Thymus (tissue), 11 donors: Measurements from ENCODE around the gene CEP72. TPM values are rescaled to one million over a fixed set of nuclear protein-coding genes. Genes with fewer than 3 reads are reported as not detected.

Source experiments
- DNase-seq, 9 donors: peaks; one replicate each; pipeline ENCODE4 v3.0.0-alpha.2; 2013; ENCODE audit warnings: low spot score in 9 of 9, low read depth in 6 of 9, missing footprints in 1 of 9
- H3K27ac ChIP-seq, 2 donors: one replicate each; pipeline ENCODE4 v1.5.1; 2013; ENCODE audit warnings: control low read depth in 1 of 2, low read depth in 1 of 2, low read length in 1 of 2, mild to moderate bottlenecking in 1 of 2, moderate library complexity in 1 of 2
- H3K27me3 ChIP-seq, 2 donors: one replicate each; pipeline ENCODE4 v1.5.1; 2013; ENCODE audit warnings: low read length in 1 of 2; ENCODE audit not compliant: control insufficient read depth in 2 of 2, insufficient read depth in 1 of 2
- H3K36me3 ChIP-seq, 2 donors: one replicate each; pipeline ENCODE4 v1.5.1; 2013; ENCODE audit warnings: low read length in 1 of 2, mild to moderate bottlenecking in 1 of 2, moderate library complexity in 1 of 2; ENCODE audit not compliant: control insufficient read depth in 2 of 2, insufficient read depth in 2 of 2
- H3K4me1 ChIP-seq, 2 donors: one replicate each; pipeline ENCODE4 v1.5.1; 2013; ENCODE audit warnings: low read length in 2 of 2; ENCODE audit not compliant: control insufficient read depth in 2 of 2, insufficient read depth in 2 of 2
- H3K4me3 ChIP-seq, 2 donors: one replicate each; pipeline ENCODE4 v1.5.1; 2013; ENCODE audit warnings: low read length in 2 of 2, control low read depth in 1 of 2, mild to moderate bottlenecking in 1 of 2
- H3K9me3 ChIP-seq, 2 donors: one replicate each; pipeline ENCODE4 v1.5.1; 2013; ENCODE audit warnings: low read length in 1 of 2, mild to moderate bottlenecking in 1 of 2; ENCODE audit not compliant: control insufficient read depth in 2 of 2, insufficient read depth in 1 of 2
- WGBS: extraction: QIAGEN DNeasy Blood & Tissue Kit; methylation state at CpG from one replicate; pipeline ENCODE4 v1.1.7; 2013; 5-methylcytosine and 5-hydroxymethylcytosine counted together
- polyA plus RNA-seq: library from polyadenylated mRNA; stranded (reverse); fragments of 200-250 nt; gene quantifications from one replicate; pipeline ENCODE4 v1.2.3, GENCODE V29; 2013
- total RNA-seq: library from RNA; stranded (reverse); fragments of 120-200 nt; gene quantifications from one replicate; pipeline ENCODE4 v1.2.4, GENCODE V29; 2013
- donor health status: healthy.

The CEP72 gene
- total and polyA plus RNA-seq, 2 donors, result 5.0 to 6.0 TPM

GRCh38 chr5:651296-652022 is 39.3 kb downstream of the CEP72 start:
- Histone ChIP-seq H3K9me3 (peaks cover 2 to 11% of the 10 kb centered on the region in 2 donors), H3K36me3 (peaks cover 14 to 37% of the 10 kb centered on the region in 2 donors), H3K27me3 (no peaks in the 10 kb centered on the region), H3K27ac (no peak overlapping the region), H3K4me1 (no peaks in the 10 kb centered on the region), H3K4me3 (no peak overlapping the region)
- WGBS, result over 99% methylated on average over 16 of the region's 16 CpGs
- no peak for DNase-seq

GRCh38 chr5:652023-652515 is 39.9 kb downstream of the CEP72 start:
- Histone ChIP-seq H3K36me3 (peaks cover 15 to 32% of the 10 kb centered on the region in 2 donors), H3K27ac (no peak overlapping the region), H3K9me3 (peaks cover 2 to 11% of the 10 kb centered on the region in 2 donors), H3K27me3 (no peaks in the 10 kb centered on the region), H3K4me3 (no peak overlapping the region), H3K4me1 (no peaks in the 10 kb centered on the region)
- no peak for DNase-seq
- WGBS, result 97% methylated on average over 8 of the region's 8 CpGs

DNA sequence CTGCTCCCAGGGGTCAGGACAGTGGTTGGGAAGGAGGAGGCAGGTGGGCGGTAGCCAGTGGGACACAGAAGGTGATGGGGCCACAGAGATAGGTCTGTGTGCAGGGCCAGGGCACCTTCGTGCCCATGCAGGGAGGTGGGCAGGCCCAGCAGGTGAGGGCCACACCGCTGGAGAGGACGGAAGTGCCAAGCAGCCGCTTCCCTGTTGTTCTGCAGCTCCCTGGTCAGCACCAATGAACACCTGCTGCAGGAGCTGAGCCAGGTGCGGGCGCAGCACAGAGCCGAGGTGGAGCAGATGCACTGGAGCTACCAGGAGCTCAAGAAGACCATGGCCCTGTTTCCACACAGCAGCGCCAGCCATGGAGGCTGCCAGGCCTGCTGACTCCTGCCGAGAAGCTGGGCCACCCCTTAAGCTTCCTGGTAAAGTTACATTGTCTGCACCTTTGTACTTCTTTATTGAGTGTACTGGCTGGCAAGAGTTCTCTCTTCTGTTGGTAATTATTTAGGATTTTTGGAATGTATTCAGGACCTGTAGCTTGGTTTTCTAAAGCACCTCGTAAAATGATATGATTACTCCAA is 40.7 kb downstream of the CEP72 start:
- Histone ChIP-seq H3K4me1 (no peaks in the 10 kb centered on the region), H3K36me3 (peaks cover 17 to 33% of the 10 kb centered on the region in 2 donors), H3K27ac (no peak overlapping the region), H3K4me3 (no peak overlapping the region), H3K27me3 (no peaks in the 10 kb centered on the region), H3K9me3 (peaks cover under 1 to 7% of the 10 kb centered on the region in 2 donors)
- DNase-seq, result no peak
- WGBS, result 97% methylated on average over 11 of the region's 11 CpGs

GRCh38 chr5:654071-654778 is 42.1 kb downstream of the CEP72 start:
- Histone ChIP-seq H3K4me1 (no peaks in the 10 kb centered on the region), H3K4me3 (no peak overlapping the region), H3K9me3 (peaks cover 0 to 5% of the 10 kb centered on the region in 2 donors), H3K27ac (no peak overlapping the region), H3K27me3 (no peaks in the 10 kb centered on the region), H3K36me3 (peaks cover 18 to 32% of the 10 kb centered on the region in 2 donors)
- 99% methylated on average over 17 of the region's 17 CpGs for WGBS
- DNase-seq, result no peak

- Histone ChIP-seq H3K27me3 (no peaks in the 10 kb centered on the region), H3K4me3 (no peak overlapping the region), H3K9me3 (peaks cover 0 to 6% of the 10 kb centered on the region in 2 donors), H3K36me3 (peaks cover 25 to 40% of the 10 kb centered on the region in 2 donors), H3K27ac (no peak overlapping the region), H3K4me1 (no peaks in the 10 kb centered on the region)
- no peak for DNase-seq
- 94% methylated on average over 13 of the region's 13 CpGs for WGBS
These were observed 43.3 kb downstream of the CEP72 start for GRCh38 chr5:655406-655805.

GRCh38 chr5:657570-657969 is 45.4 kb downstream of the CEP72 start:
- 99% methylated on average over 6 of the region's 6 CpGs for whole genome bisulfite sequencing
- DNase-seq, result no peak
- Histone ChIP-seq H3K36me3 (peaks cover 29 to 35% of the 10 kb centered on the region in 2 donors), H3K4me3 (no peak overlapping the region), H3K9me3 (peaks cover 0 to 15% of the 10 kb centered on the region in 2 donors), H3K27me3 (no peaks in the 10 kb centered on the region), H3K27ac (no peak overlapping the region), H3K4me1 (no peaks in the 10 kb centered on the region)

DNA sequence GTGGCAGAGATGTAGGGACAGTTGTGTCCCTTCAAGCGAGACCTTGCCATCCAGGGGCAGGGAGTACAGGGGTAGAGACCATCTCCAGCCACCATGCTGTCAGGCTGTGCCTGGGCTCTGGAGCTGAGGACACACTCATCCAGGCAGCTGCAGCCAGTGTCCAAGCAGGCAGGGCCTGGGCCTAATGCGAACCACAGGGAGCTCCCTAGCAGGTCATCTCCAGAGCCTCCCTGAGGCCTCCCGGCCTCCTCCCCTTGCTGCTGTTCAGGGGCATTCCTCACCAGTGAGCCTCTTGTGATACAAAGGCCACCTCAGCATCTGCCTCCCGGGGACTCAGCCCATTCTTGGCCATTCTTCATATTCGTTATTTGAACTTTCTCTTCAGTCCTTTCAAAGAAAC is 46.0 kb downstream of the CEP72 start:
- no peak for DNase-seq
- Histone ChIP-seq H3K4me3 (no peak overlapping the region), H3K4me1 (no peaks in the 10 kb centered on the region), H3K27ac (no peak overlapping the region), H3K27me3 (no peaks in the 10 kb centered on the region), H3K36me3 (peaks cover 28 to 34% of the 10 kb centered on the region in 2 donors), H3K9me3 (peaks cover 0 to 17% of the 10 kb centered on the region in 2 donors)
- WGBS, result 99% methylated on average over 5 of the region's 5 CpGs

- DNase-seq, result no peak
- Histone ChIP-seq H3K4me3 (no peak overlapping the region), H3K9me3 (peaks cover 0 to 17% of the 10 kb centered on the region in 2 donors), H3K36me3 (peaks cover 28 to 44% of the 10 kb centered on the region in 2 donors), H3K27me3 (no peaks in the 10 kb centered on the region), H3K4me1 (no peaks in the 10 kb centered on the region), H3K27ac (no peak overlapping the region)
- 98% methylated on average over 16 of the region's 16 CpGs for WGBS
These were observed 47.5 kb downstream of the CEP72 start for GRCh38 chr5:659496-660263.
